K562 treated with DMSO at 1 percent for 48 hours (cell line): ENCODE data around the gene SRC. TPM values are rescaled to one million over a fixed set of nuclear protein-coding genes. Genes with fewer than 3 reads are reported as not detected.

Experiments used
- total RNA-seq: library from RNA; unstranded; fragments of 300-600 nt; gene quantifications from 2 replicates; pipeline ENCODE4 v1.2.3, GENCODE V29; 2022; ENCODE audit warnings: low replicate concordance; ENCODE audit errors: extremely low read depth

Gene SRC
- total RNA-seq: not detected in 2 replicates

DNA sequence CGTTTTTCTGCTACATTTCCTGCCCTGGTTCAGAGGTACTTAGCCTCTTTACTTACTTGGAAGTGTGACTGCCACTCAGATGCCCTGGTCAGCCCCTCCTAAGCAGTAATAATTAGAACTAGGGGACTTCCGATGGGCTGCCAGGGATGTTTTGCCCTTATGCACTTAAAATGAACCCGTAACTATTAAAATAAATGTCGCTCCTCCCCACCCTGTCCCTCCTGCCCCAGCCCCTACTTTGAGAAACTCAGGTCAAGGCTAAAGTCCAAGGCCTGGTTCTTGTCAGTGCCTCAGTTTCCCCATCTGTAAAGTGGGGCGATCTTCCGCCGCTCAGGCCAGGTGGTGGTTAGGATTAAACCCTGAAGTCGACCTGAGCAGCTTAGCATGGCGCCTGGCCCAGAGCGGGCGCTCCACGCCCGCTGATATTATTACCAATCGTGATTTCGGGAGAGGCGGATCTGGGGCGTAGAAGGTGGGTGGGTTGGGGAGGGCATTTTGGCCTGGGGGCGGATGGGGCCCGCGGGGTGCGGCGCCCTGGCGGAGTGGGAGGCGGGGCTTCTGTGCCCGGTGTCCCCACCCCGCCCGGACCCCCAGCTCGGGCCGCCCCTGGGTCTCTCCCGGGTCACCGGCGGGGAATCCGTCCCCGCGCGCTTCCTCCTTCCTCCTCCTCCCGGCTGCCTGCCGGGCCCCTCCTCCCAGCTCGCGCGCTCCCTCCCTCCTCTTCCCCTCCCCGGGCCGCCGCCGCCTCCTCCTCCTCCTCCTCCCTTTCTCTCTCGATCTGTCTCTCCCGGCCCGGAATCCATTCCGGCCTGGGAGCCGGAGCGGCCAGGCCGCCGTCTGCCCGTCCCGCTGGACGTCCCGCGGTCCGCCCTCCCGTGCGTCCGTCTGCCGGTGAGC lies at the start of gene SRC:
TSS of gene SRC (plus strand) at position 802 of the 897 bp plus-strand sequence. CDS start 38,014 bp downstream, outside the sequence.

Other genes starting within 250 kb of the SRC start
- gene RPN2, start 166.8 kb upstream of the SRC start, total RNA-seq: not detected in 2 replicates
- not detected in 2 replicates for gene MROH8, start 166.6 kb upstream of the SRC start, total RNA-seq
- gene GHRH, start 84.3 kb upstream of the SRC start, total RNA-seq: not detected in 2 replicates
- not detected in 2 replicates for gene MANBAL, start 56.5 kb upstream of the SRC start, total RNA-seq
- gene NNAT, start 175.1 kb downstream of the SRC start, total RNA-seq: not detected in 2 replicates
- not detected in 2 replicates for gene BLCAP, start 181.7 kb downstream of the SRC start, total RNA-seq